NCI-H69 (cell line): ENCODE data around the gene SAMM50.

Source experiments
- DNase-seq: peaks from one replicate; lab custom pipeline; 2025; lab: John Stamatoyannopoulos, UW

SAMM50 gene

GRCh38 chr22:43976861-43977795 lies 21.9 kb downstream of the SAMM50 start:
- no peak for DNase-seq

- no peak for DNase-seq
Measured at GRCh38 chr22:43978558-43978957, 23.3 kb downstream of the SAMM50 start.

GRCh38 chr22:43980579-43980978 lies 25.3 kb downstream of the SAMM50 start:
- DNase-seq = no peak

- no peak for DNase-seq
Measured at GRCh38 chr22:43980996-43981395, 25.8 kb downstream of the SAMM50 start.

- no peak for DNase-seq
Measured at GRCh38 chr22:43983808-43984207, 28.6 kb downstream of the SAMM50 start.

- no peak for DNase-seq
Measured at GRCh38 chr22:43985532-43985931, 30.3 kb downstream of the SAMM50 start.

GRCh38 chr22:43988116-43988820 lies 33.0 kb downstream of the SAMM50 start:
- no peak for DNase-seq

- no peak for DNase-seq
Measured at GRCh38 chr22:43988960-43989359, 33.7 kb downstream of the SAMM50 start.

- DNase-seq = peak; percentile 42
Measured at GRCh38 chr22:43990044-43990443, 34.8 kb downstream of the SAMM50 start.

GRCh38 chr22:43991316-43992020 lies 36.2 kb downstream of the SAMM50 start:
- DNase-seq = no peak

GRCh38 chr22:43992331-43992821 lies 37.1 kb downstream of the SAMM50 start:
- no peak for DNase-seq

GRCh38 chr22:43993072-43993760 lies 38.0 kb downstream of the SAMM50 start:
- peak; percentile 71 for DNase-seq

GRCh38 chr22:43994006-43994405 lies 38.8 kb downstream of the SAMM50 start:
- peak; percentile 16 for DNase-seq

- no peak for DNase-seq
Measured at GRCh38 chr22:43994416-43994815, 39.2 kb downstream of the SAMM50 start.

GRCh38 chr22:43995057-43995685 lies 39.9 kb downstream of the SAMM50 start:
- no peak for DNase-seq

GRCh38 chr22:43995798-43996169 lies 40.5 kb downstream of the SAMM50 start:
- no peak for DNase-seq

- no peak for DNase-seq
Measured at GRCh38 chr22:43996170-43996980, 41.1 kb downstream of the SAMM50 start.

GRCh38 chr22:43996981-43997265 lies 41.7 kb downstream of the SAMM50 start:
- no peak for DNase-seq

- no peak for DNase-seq
Measured at GRCh38 chr22:43998679-43999264, 43.5 kb downstream of the SAMM50 start.

- DNase-seq = no peak
Measured at GRCh38 chr22:43999378-43999777, 44.1 kb downstream of the SAMM50 start.
